ENCODE results near the gene MPST.

DNA sequence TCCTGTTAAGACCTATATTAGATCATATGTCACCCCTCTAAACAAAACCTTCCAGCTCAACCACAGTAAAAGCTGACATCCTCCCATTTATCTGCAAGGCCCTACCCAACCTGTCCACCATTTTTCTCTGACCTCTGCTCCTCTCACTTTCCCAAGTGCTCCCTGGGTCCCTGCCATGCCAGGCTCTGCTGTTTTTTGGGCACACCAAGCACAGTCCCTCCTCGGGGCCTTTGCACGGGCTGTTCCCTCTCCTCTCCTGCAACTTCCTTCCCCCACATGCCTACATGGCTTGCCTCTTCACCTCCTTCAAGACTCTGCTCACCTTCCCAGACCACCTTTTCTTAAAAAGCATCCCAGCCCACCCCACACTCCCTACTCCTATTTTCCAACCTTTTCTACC, 10.1 kb upstream of the MPST start:
- TF ChIP-seq POLR2A (IDR thresholded peaks at IDR 0.05): no peak
- TF ChIP-seq CTCF (IDR thresholded peaks at IDR 0.05): no peak
- TF ChIP-seq EP300 (IDR thresholded peaks at IDR 0.05): no peak

Measured in suprapubic skin (tissue), 3 donors.